HG02870 (cell line): ENCODE data around the gene ATP10D.
"Not testable (repeated sequence)": the region's sequence is repeated elsewhere in the genome, so short reads cannot be mapped to it uniquely, and the experiment has no call there.

Source experiments
- ATAC-seq: cut with Tn5 transposase; IDR thresholded peaks from one replicate; pipeline ENCODE4 v1.9.1; 2021; ENCODE audit warnings: mild to moderate bottlenecking, moderate library complexity; ENCODE audit not compliant: unreplicated experiment

ATP10D gene

DNA sequence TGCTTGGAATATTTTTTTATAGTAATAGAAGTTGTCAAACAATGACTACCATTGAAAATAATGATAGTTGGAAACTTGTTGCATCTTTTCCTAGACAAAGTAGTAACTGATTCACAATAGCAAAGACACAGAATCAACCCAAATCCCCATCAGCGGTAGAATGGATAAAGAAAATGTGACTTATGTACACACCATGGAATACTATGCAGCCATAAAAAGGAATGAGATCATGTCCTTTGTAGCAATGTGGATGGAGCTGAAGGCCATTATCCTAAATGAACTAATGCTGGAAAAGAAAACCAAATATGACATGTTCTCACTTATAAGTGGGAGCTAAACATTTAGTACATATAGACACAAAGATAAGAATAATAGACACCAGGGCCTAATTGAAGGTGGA is 49.7 kb downstream of the ATP10D start:
- ATAC-seq, result no peak

- no peak for ATAC-seq
These were observed 50.6 kb downstream of the ATP10D start for GRCh38 chr4:47535567-47536147.

GRCh38 chr4:47536966-47537365 is 51.9 kb downstream of the ATP10D start:
- no peak for ATAC-seq

GRCh38 chr4:47538111-47538824 is 53.2 kb downstream of the ATP10D start:
- ATAC-seq, result no peak

- no peak for ATAC-seq
These were observed 53.7 kb downstream of the ATP10D start for GRCh38 chr4:47538825-47539154.

DNA sequence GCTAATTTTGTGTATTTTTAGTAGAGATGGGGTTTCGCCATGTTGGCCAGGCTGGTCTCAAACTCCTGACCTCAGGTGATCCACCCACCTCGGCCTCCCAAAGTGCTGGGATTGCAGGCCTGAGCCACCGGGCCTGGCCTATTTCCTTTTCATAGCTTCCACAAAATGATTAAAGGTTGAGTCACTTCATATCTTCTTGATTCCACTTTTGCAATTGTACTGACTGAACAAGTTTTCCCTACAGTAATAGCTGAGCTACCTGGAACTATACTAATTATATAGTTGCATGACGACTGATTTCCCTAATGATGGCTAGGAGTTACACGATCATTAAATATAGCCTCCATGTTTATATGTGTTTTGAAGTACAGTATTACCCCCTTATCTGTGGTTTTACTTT is 57.6 kb downstream of the ATP10D start:
- ATAC-seq, result not testable (repeated sequence)

DNA sequence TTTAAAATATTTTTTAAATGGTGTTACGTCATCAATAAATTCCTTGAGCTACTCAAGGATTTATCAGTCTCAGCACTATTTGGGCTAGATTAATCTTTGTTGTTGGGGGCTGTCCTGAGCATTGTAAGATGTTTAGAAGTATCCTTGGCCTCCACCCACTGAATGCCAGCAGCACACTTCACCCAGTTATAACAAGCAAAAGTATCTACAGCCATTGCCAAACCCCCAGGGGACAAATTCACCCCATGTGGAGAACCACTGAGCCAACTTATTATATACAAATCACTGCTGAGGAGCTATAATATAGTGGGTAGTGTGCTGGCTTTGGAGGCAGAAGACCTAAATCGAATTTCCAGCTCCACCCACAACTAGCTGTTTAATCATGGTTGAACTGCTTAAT is 58.3 kb downstream of the ATP10D start:
- no peak for ATAC-seq

DNA sequence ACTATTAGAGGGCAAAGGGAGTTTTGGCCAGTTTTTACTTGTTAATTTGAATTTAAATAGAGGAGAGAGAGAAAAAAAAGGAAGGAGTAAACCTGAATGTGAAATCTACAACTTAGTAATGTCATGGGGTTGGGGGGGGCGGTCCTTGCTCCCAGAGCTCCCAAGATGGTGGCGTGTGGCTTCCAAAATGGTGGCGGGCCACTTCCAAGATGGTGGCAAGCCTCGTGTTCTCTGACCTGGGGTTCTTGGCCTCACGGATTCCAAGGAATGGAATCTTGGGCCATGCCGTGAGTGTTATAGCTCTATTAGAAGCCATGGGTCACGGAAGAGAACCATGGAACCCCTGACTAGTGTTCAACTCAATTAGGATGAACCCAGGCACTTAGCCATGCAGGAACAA is 65.3 kb downstream of the ATP10D start:
- not testable (repeated sequence) for ATAC-seq

- no peak for ATAC-seq
These were observed 65.9 kb downstream of the ATP10D start for GRCh38 chr4:47550899-47551548.

- ATAC-seq, result no peak
These were observed 66.6 kb downstream of the ATP10D start for GRCh38 chr4:47551682-47552081.

DNA sequence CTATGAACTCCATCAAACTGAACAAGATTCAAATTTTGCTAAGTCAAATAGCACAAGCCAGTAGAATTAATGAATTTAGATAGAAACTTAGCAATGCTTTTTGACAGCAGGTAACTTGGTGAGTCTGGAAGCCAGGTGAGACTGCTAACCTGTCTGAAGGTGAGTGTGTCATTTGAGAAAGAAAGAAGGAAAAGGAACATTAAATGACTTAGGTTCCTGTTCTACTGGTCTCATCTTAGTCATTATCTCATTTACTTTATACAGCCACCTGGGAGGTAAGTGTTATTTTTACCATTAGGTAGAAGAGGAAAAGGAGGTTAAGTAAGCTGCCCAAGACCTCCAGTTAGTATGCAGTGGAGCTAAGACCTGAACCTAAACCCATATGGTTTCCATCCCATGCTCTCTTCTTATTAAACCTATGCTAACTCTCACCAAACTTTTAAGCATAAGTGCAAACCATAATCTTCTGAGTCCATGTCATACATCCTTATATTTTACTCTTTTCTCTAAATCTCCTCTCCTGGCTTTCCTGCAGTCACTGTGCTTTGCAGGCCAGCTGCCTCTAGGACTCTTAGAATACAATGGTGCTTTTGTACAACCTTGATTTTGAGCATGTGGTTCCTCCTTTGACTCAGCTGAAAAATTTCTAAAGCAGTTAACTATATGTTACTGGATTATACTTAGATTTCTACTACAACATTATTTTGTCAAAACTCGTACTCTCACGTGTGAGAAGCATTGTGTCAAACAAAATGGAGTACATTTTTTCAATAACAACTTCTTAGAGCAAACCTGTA is 68.5 kb downstream of the ATP10D start:
- ATAC-seq, result no peak

DNA sequence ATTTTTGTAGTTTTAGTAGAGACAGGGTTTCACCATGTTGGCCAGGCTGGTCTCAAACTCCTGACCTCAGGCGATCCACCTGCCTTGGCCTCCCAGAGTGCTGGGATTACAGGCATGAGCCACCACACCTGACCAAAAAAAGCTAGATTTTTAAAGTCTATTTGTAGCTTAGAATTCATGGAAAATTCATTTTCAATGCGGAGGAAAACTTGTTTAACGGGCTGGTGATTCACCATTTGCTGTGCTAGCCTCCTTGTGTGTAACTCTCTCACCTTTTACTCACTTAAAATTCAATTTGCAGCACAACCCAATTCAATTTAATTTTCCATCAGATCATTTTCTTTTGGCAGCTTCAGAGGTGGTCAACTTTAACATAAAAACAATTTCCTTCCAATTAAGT is 70.8 kb downstream of the ATP10D start:
- not testable (repeated sequence) for ATAC-seq

GRCh38 chr4:47557255-47557654 is 72.2 kb downstream of the ATP10D start:
- no peak for ATAC-seq

DNA sequence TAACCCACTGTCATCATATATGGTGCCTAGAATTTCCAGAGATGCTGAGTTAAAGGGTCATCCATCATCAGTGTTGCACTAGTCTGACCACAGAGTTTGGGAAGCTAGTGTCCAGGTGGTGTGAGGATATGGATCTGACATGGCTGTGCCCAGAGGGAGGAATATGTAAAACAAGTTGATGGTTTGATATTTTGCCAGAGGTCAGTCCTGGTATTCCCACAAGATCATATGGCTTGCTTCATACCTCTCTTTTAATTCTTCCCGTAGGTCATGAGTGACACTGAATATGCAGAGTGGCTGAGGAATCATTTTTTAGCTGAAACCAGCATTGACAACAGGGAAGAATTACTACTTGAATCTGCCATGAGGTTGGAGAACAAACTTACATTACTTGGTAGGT is 75.6 kb downstream of the ATP10D start:
- no peak for ATAC-seq

DNA sequence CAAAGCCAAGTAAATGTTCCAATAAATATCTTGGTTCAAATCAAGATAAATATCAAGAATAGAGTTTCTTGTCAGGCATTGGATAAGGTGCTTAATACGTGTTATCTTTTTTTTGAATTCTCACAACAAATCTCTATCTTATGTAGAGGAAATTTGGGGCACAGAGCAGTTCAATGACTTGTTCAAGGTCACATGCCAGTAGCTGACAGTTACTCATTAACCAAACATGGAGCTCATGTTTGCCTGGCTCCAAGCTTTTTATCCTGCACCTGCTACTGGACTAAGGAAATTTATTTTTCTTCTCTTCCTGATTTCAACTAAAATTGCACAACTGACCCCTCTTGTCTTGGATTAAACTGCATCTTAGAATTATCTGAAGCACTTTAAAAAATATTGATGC is 76.3 kb downstream of the ATP10D start:
- no peak for ATAC-seq

DNA sequence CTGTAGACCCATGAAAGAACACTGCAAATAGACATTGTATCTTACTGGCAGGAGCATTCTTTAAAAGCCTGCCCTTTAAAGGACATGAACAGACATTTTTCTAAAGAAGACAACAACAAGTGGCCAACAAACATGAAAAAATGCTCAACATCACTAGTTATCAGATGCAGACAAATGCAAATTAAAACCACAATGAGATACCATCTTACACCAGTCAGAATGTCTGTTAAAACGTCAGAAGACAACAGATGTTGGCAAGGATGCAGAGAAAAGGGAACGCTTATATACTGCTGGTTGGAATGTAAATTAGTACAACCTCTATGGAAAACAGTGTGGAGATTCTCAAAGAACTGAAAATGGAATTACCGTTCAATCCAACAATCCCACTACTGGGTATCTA is 77.2 kb downstream of the ATP10D start:
- ATAC-seq, result no peak

DNA sequence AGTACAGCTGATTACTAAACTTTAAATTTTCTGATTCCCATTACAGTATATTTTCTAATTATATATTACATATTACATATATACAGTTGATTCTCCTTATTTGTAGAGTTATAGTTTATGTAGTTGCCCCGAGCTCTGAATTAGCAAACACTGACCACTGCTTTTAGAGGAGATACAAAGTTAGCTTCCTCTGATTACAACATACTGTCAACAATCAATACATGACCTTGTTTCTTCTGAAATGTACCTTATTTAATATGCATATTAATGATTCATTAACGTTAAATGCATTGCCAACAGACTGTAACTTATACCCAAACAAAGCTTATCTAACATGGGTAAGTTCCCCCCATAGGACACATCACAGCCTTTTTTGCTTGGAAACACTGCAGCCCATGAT is 81.5 kb downstream of the ATP10D start:
- no peak for ATAC-seq

GRCh38 chr4:47566969-47567368 is 81.9 kb downstream of the ATP10D start:
- ATAC-seq, result no peak

DNA sequence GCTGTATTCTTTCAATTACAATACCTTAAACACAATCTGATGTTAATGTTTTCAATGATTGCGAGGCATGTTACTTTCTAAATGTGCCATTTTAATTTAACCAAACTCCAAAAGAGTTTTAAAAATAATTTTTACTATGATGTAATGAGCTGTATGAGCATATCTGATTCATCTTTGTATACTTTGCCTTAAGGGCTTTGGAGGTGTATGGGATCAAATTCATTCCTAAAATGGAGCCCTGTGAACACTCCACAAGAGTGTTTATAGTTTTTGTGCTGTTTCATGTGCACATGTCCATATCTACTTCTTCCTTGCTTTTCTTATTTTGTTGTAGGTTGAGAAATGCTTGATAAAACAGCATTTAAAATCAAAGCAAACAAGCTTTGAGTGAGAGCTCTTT is 82.4 kb downstream of the ATP10D start:
- ATAC-seq, result no peak

DNA sequence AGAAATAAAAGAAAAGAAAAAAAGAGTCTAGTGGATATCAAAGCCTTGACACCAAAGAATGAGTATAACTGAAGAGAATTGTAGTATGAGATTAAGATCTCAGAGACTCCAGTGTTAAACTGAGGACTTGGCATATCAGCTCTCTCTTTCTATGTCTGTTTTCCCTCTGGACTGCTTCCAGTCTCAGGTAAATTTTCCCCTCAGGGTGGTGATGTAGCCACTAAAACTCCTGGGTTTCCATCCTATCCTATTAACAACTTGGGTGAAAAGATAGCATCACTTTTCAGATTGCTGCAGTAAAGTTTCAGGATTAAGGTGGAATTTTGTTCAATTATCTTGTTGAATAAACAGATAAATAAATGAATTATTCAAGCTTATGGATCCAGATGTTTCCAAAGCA is 85.7 kb downstream of the ATP10D start:
- no peak for ATAC-seq

GRCh38 chr4:47572981-47573380 is 87.9 kb downstream of the ATP10D start:
- no peak for ATAC-seq
